HG02642 (cell line): ENCODE results near the gene SYT11.
"Not testable (repeated sequence)": the region's sequence is repeated elsewhere in the genome, so short reads cannot be mapped to it uniquely, and the experiment has no call there.

ENCODE experiments used
- ATAC-seq: cut with Tn5 transposase; IDR thresholded peaks from one replicate; pipeline ENCODE4 v1.9.1; 2021; ENCODE audit warnings: mild to moderate bottlenecking; ENCODE audit not compliant: unreplicated experiment, poor library complexity

The SYT11 gene

DNA sequence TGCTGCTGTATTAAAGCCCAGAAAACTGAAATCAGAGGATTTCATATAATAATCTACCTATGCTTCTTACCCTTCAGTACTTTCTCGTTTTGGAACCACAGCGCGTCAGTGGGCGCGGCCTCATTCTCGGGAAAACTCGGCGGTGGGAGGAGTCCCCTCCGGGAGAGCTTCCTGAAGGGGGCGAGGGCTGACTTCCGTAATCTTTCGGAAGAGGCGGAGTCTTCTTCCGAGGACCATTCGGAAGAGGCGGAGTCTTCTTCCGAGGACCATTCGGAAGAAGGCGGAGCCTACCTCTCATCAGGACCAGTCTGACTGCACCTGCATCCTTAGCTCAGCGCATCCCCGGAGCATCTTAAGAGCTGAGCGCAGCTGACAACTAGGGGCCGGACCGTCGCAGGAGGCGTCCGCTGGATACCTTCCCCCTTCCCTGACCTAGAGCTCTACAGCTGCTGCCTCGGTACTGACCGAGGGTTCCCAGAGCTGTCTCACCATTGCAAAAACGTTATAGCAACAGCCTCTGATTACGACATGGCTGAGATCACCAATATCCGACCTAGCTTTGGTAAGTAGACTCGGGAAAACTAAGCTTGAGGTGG, at the start of gene SYT11:
Gene SYT11, plus strand, starts transcription at position 334 of the 596 bp plus-strand sequence. Its CDS starts 195 bp downstream, at position 529.
- ATAC-seq = peak; percentile 75

DNA sequence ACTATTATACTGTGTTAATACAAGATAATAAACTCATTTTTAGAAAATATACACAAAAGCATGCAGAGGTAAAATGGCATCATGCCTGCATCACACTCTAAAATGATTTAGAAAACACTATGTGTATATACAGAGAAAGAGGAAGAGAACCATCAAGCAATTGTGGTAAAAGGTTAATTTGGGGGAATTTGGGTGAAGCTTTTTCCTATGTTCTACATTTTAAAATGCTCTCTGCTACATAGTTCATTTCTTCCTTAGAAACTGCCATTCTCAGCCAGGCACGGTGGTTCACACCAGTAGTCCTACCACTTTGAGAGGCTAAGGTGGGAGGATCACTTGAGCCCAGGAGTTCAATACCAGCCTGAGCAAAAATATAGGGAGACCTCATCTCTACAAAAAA, 46.5 kb upstream of the SYT11 start:
- no peak for ATAC-seq

GRCh38 chr1:155813672-155814071, 45.7 kb upstream of the SYT11 start:
- ATAC-seq = no peak

GRCh38 chr1:155816351-155816750, 43.0 kb upstream of the SYT11 start:
- ATAC-seq = no peak

GRCh38 chr1:155827450-155827849, 31.9 kb upstream of the SYT11 start:
- ATAC-seq = no peak

GRCh38 chr1:155831279-155831976, 27.9 kb upstream of the SYT11 start:
- ATAC-seq = no peak

- ATAC-seq = no peak
Observed at GRCh38 chr1:155833665-155834295, 25.6 kb upstream of the SYT11 start.

DNA sequence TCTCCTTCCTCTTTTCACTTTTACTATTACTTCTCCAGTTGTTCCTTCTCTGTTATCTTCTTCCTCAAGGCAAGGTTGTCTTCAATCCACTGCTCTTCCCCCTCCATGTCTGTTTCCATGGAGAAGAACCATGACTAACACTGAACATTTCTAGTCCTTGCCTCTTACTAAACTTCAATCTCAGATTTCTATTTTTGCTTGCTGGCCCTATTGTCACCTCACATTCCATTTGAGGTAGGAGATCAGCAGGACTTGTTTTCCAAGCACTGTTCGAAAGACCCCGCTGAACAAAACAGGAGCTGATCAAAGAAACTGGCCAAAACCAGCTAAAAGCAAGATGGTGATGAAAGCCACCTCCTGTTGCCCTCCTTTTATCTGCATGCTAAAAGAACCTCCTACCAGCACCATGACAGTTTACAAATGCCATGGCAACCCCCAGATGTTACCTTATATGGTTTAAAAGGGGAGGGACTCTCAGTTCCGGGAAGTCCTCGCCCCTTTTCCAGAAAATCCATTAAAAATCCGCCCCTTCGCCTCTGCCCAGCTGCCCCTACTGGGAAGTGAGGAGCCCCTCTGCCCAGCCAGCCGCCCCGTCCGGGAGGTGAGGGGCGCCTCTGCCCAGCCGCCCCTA, 25.0 kb upstream of the SYT11 start:
- ATAC-seq = no peak

GRCh38 chr1:155834927-155835399, 24.4 kb upstream of the SYT11 start:
- not testable (repeated sequence) for ATAC-seq

DNA sequence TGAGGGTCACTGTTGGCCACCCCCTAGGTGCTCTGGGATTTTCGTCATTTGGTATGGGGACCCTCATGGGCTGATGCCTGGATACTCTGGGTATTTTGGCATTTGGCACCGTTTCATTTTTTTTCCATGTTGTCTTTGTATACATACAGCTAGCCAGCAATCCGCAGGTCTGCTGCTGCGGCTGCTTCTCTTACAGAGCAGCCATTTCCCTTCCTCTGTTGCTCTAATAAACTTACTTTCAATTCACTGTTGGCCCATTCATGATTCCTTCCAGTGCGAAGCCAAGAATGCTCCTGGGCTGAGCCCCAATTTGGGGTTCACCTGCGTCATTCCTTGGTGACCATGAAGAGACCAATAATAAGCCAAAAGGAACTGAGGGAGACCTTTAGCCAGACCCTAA, 23.8 kb upstream of the SYT11 start:
- no peak for ATAC-seq

DNA sequence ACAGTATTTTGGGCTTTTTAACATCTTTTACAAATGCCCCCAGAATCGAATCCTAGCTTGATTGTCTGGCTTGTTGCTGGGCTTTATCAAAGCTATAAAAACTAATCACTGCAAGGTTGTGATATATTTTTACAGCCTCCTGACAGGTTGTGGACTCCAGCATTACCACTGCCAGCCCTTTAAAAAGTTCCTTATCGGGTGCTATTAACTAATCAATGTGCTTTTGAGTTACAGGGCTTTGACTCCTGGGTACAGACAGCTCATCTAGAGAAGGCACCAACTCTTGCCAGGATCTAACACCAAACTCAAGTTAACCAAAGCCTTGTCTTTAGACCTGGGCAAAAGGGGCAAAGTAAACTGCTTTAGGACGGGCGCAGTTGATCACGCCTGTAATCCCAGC, 19.0 kb upstream of the SYT11 start:
- no peak for ATAC-seq

DNA sequence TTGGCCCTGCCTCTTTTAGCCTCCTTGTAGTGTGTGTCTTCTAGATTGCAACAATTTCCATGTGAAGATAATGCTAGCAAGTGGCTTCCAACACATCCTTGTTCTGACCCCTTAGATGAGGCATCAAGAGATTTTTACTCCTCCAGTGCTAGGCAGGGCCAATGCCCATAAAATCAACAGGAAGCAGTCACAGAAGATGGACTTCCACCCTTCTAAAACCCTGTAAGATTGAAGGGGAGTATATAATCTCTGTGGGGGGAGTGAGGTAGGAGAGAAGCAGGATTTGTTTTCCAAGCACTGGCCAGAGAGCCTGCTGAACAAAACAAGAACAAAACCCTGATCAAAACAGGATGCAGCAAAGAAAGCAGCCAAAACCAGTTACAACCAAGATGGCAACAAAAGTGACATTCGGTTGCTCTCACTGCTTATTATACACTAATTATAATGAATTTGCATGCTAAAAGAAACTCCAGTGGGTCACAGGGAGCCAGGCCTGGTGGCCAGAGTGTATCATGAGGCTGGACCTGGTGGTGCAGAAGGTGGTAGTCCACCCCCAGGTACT, 14.4 kb upstream of the SYT11 start:
- no peak for ATAC-seq

DNA sequence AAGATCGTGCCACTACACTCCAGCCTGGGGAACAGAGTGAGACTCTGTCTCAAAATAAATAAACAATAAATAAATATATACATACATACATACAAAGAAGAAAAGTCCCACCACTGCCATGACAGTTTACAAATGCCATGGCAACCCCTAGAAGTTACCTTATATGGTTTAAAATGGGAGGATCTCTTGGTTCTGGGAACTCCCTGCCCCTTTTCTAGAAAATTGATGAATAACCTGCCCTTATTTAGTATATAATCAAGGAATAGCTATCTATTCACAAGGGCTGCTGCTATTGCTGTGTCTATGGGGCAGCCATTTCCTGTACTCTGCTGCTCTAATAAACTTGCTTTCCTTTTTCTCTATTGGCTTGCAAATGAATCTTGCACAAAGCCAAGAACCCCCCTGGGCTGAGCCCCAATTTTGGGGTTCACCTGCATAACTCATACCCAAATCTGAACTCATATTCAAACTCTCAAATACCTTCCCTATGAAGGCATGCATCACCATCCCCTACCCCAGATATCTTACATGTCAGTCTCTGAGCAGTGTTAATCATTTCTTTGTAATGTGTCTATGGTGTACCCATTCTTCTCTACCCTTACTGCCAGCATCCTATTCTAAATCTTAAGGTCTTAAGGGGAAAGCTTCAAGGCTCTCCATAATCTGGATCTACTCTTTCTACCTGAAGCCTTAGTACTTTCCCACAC, 11.4 kb upstream of the SYT11 start:
- no peak for ATAC-seq

GRCh38 chr1:155850345-155850744, 9.0 kb upstream of the SYT11 start:
- ATAC-seq = no peak

GRCh38 chr1:155856257-155856974, 3.0 kb upstream of the SYT11 start:
- no peak for ATAC-seq

DNA sequence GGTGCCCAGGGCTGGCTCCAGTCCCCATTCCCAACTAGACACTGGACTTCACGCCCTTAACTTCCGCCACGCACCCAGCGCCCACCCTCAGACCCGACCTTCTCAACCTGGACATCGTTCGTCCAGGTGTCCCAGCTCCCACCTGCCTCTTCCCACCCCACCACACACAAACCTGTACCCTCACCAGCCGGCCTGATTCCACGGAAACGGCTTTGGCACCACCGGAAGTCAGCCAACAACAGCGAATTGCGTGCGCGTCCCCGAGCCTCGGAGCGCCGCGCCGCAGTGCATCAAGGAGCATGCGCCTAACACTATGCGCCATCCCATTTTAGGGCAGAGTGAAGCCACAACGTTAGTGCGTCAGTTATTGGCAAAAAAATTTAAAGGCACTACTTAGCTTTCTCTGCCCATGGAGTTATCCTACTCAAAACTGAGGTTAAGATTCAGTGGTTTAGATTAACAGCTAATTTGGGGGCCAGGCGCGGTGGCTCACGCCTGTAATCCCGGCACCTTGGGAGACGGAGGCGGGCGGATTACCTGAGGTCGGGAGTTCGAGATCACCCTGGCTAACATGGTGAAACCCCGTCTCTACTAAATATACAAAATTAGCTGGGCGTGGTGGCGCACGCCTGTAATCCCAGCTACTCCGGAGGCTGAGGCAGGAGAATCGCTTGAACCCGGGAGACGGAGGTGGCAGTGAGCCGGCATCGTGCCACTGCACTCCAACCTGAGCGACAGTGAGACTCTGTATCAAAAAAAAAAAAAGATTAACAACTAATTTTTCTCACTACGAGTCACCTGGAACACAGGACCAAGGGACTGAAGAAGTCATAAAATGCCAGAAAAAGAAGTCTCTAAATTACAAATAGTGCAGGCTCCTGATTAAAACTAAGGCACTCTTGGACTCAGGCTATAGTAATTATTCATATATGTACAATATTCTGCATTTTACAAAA, 2.1 kb upstream of the SYT11 start, which contains the start of gene GON4L:
Gene GON4L, minus strand, starts transcription at position 240 of the 956 bp plus-strand sequence. CDS start 3,434 bp downstream, outside the sequence.
- ATAC-seq = peak; percentile 58

DNA sequence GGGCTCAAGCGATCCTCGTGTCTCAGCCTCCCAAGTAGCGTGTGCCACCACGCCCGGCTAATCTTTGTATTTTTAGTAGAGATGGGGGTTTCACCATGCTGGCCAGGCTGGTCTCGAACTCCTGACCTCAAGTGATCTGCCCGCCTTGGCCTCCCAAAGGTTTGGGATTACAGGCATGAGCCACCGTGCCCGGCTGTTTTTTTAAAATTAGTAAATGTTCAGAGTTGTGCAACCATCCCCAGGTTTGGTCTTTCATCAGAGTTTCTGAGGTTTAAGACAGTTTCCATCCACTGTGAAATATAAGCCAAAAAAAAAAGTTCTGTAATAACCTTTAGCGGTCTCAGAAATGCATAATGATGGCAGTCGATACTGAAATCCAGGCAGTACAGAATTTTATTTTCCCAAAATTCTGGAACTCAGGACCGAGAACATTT, 550 bp upstream of the SYT11 start:
- ATAC-seq = peak; percentile 11
